Psoas muscle (tissue), 8 donors: Measurements from ENCODE around the gene FAM228B. TPM values are rescaled to one million over a fixed set of nuclear protein-coding genes. Genes with fewer than 3 reads are reported as not detected.
A peak's percentile ranks its signal among the peaks of the same experiment; 100 is the strongest.
"Not testable (repeated sequence)": the region's sequence is repeated elsewhere in the genome, so short reads cannot be mapped to it uniquely, and the experiment has no call there.

Source experiments
- ATAC-seq, 4 donors: fragments of 200-7000 bp; cut with Tn5 transposase; one replicate each; pipeline ENCODE4 v1.9.1; 2020; ENCODE audit warnings: moderate library complexity in 3 of 4, mild to moderate bottlenecking in 2 of 4
- DNase-seq, 2 donors: peaks; one replicate each; pipeline ENCODE4 v3.0.0-alpha.2; 2020
- H3K27ac ChIP-seq: fragments of 200-600 bp; one replicate; pipeline ENCODE4 v1.8.0; 2022
- H3K27me3 ChIP-seq, 3 donors: fragments of 200-600 bp in 1 of 3; one replicate each; pipeline versions ENCODE4 v1.6.1 to v1.8.0; 2013 to 2022; ENCODE audit warnings: low read length in 2 of 3, mild to moderate bottlenecking in 2 of 3, moderate library complexity in 1 of 3; ENCODE audit not compliant: insufficient read depth in 3 of 3
- H3K36me3 ChIP-seq, 2 donors: fragments of 200-600 bp in 1 of 2; one replicate each; pipeline versions ENCODE4 v1.6.1 to v1.8.0; 2013 to 2022; ENCODE audit warnings: low read depth in 1 of 2, mild to moderate bottlenecking in 1 of 2, moderate library complexity in 1 of 2; ENCODE audit not compliant: insufficient read depth in 1 of 2
- H3K4me1 ChIP-seq: fragments of 200-600 bp; one replicate; pipeline ENCODE4 v1.8.0; 2022
- H3K4me3 ChIP-seq: fragments of 200-600 bp; one replicate; pipeline ENCODE4 v1.8.0; 2022; ENCODE audit warnings: mild to moderate bottlenecking
- H3K9me3 ChIP-seq: fragments of 200-600 bp; one replicate; pipeline ENCODE4 v1.8.0; 2022
- WGBS, 3 donors: extraction: QIAGEN DNeasy Blood & Tissue Kit; methylation state at CpG; one replicate each; pipeline versions ENCODE4 v1.1.6 to v1.1.7; 2013; 5-methylcytosine and 5-hydroxymethylcytosine counted together
- intact Hi-C, 2 donors: fragments of 100-400 bp; cut with DNase I; formaldehyde crosslinking; loops; one replicate each; pipeline versions ENCODE4 v1.11.0 to v1.14.2; 2022
- polyA plus RNA-seq, 3 donors: library from polyadenylated mRNA; stranded (reverse); fragments of 200-250 nt; gene quantifications; one replicate each; pipeline ENCODE4 v1.2.3, GENCODE V29; 2013
- total RNA-seq, 4 donors: library from RNA; stranded (reverse); fragmentation: NEBNext Ultra II Directional in 2 of 4; extraction: Animal tissue kit (Norgen Biotek cat#: 25700) in 2 of 4; gene quantifications; one replicate each; pipeline versions ENCODE4 v1.2.1 to v1.2.4, GENCODE V29; 2021 to 2023
- TF ChIP-seq, protein P1 (sequence below): fragments of 200-600 bp; IDR thresholded peaks from one replicate; pipeline ENCODE4 v1.8.0; 2022; ENCODE audit warnings: antibody characterized with exemption
- donor health status: healthy with polysubstance abuse.
- donor health status: DM: no; HTN: no; CAD: no; lungs with moderate emphysema.
- donor health status: Bipolar disorder and iron deficiency.
- donor health status: healthy.
- donor health status: DM: yes; HTN: yes; CAD: no.
- donor health status: DM: no; HTN: no; CAD: no.
- donor health status: DM: no; HTN: no; CAD: no.
- donor health status: DM: yes; HTN: yes; CAD: no.

FAM228B gene
- total and polyA plus RNA-seq, 7 donors = 2.5 to 30.1 (median 12.4) TPM

DNA sequence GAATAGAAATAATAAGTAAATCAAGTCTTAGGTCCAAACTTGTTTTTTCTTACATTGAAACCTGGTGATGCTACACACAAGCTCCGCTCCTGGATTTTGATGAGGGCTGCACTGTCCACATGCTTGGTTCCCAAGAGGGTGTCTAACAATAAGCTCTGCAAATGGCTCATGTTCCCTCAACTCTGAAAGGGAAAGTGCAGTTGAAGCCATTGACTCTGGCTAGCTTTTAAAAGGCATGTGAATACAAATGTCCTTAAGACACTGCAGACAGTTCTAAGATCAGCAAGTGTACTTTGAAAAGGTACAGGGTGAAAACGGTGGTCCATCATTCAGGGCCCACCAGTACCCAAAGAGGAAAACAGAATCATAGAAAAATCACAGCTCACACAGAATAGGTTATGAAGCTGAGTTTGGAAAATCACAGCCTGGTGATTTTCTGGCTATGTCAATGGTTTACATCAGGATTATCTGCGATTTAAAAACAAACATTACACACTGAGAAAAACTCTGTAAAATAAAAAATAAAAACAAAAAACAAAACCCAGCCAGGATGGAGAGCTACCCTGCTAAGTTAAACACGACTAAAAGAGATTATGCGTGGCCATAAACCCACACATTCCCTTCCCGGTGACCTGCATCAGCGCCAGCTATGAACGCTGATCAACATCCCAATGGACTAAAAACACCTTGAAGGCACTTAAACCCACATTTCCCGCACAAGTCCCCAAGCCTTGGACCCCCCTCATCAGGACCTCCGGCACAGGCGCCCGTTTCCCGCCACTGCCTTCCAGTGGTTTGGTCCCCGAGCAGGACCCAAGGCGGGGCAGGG is 689 bp upstream of the FAM228B start:
- peak overlapping the region; percentile 82 for H3K4me3 ChIP-seq
- peaks cover 17% of the 10 kb centered on the region for H3K4me1 ChIP-seq
- H3K36me3 ChIP-seq = no peaks in the 10 kb centered on the region
- DNase-seq = no peak
- intact Hi-C loops = no loop called here
- H3K27me3 ChIP-seq = no peaks in the 10 kb centered on the region
- no peak for ATAC-seq
- 8% methylated on average over 15 of the region's 15 CpGs for WGBS, 3 donors
- H3K27ac ChIP-seq = peak overlapping the region; percentile 94
- H3K9me3 ChIP-seq = no peaks in the 10 kb centered on the region
- TF ChIP-seq, protein P1, sequence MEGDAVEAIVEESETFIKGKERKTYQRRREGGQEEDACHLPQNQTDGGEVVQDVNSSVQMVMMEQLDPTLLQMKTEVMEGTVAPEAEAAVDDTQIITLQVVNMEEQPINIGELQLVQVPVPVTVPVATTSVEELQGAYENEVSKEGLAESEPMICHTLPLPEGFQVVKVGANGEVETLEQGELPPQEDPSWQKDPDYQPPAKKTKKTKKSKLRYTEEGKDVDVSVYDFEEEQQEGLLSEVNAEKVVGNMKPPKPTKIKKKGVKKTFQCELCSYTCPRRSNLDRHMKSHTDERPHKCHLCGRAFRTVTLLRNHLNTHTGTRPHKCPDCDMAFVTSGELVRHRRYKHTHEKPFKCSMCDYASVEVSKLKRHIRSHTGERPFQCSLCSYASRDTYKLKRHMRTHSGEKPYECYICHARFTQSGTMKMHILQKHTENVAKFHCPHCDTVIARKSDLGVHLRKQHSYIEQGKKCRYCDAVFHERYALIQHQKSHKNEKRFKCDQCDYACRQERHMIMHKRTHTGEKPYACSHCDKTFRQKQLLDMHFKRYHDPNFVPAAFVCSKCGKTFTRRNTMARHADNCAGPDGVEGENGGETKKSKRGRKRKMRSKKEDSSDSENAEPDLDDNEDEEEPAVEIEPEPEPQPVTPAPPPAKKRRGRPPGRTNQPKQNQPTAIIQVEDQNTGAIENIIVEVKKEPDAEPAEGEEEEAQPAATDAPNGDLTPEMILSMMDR = no peak

DNA sequence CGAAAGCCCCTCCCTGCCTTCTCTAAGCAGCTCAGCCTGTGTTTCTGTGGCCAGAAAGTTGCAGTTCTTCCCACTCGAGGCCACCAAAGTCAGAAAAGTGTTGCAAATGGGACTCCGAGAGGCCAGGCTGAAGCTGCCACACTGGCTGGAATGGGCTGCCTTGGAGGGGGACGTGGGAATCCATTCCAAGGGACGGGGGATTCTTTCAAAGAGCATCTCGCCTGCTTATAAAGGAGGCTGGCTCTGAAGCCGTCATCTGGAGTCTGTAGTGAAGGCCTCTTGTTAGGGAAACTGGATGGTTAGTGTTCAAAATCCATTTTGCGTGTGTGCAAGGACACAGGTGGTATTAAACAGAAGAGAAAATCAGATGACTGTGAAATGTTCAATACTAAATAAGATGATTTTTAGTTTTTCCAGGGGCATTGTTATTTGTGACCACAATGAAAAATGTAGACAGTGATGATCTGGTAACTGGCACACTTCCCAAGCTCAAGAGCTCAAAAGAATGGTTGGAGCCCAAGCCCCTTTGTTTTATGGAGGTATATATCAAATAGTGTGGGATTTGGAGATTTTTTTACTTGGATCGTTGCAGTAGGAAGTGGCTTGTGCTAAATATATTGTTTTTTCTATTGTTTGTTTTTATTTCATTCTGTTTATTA is 782 bp downstream of the FAM228B start:
- Histone ChIP-seq H3K9me3 (no peaks in the 10 kb centered on the region), H3K27me3 (no peaks in the 10 kb centered on the region), H3K4me3 (peak overlapping the region; percentile 82), H3K27ac (peak overlapping the region; percentile 94), H3K4me1 (peaks cover 17% of the 10 kb centered on the region), H3K36me3 (no peaks in the 10 kb centered on the region)
- 7 to 13% (median 9%) methylated on average over 9 of the region's 9 CpGs for WGBS, 3 donors
- intact Hi-C loops = no loop called here
- no peak for DNase-seq
- peak in 1 of 4 donors; percentile 25 for ATAC-seq
- TF ChIP-seq, protein P1 = no peak

DNA sequence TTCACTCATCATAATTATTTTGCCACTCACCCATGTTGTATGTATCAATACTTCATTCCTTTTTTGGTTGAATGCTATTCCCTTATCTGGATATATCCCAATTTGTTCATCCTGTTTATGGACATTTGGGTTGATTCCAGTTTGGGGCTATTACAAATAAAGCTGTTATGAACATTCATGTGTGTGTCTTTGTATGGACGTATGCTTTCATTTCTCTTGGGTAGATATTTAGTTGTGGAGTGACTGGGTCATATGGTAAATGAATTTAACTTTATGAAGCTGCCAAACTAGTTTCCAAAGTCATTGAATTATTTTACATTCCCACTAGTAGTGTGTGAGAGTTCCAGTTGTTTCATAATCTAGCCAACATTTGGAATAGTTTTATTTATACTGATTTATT is 2.7 kb downstream of the FAM228B start:
- TF ChIP-seq, protein P1 = no peak
- DNase-seq (no peak), ATAC-seq (no peak)
- 43 to 55% (median 54%) methylated on average over 1 of the region's 1 CpG for WGBS, 3 donors
- peaks cover 17% of the 10 kb centered on the region for H3K4me1 ChIP-seq
- H3K36me3 ChIP-seq = no peaks in the 10 kb centered on the region
- intact Hi-C loops = no loop called here
- H3K4me3 ChIP-seq = no peak overlapping the region
- no peaks in the 10 kb centered on the region for H3K9me3 ChIP-seq
- H3K27ac ChIP-seq = no peak overlapping the region
- H3K27me3 ChIP-seq = no peaks in the 10 kb centered on the region

DNA sequence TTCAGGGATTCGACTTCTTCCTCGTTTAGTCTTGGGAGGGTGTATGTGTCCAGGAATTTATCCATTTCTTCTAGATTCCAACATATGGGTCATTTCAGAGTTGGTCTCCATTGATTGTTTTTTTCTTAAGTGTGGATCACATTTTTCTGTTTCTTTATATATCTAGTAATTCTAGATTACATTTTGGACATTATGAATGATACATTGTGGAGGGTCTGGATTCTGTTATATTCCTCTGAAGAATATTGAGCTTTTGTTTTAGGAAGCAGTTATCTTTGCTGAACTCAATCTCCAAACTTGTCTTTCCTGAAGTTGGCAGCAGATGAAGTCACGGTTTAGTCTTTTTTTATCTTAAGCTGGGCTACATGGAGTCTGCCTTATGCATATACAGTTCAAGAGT is 9.3 kb downstream of the FAM228B start:
- TF ChIP-seq, protein P1 = no peak
- H3K4me3 ChIP-seq = no peak overlapping the region
- H3K9me3 ChIP-seq = peaks cover 7% of the 10 kb centered on the region
- intact Hi-C loops = no loop called here
- no peaks in the 10 kb centered on the region for H3K4me1 ChIP-seq
- ATAC-seq (no peak), DNase-seq (no peak)
- no peak overlapping the region for H3K27ac ChIP-seq
- H3K36me3 ChIP-seq = no peaks in the 10 kb centered on the region
- 96 to 98% (median 97%) methylated on average over 3 of the region's 3 CpGs for WGBS, 3 donors
- H3K27me3 ChIP-seq = no peaks in the 10 kb centered on the region

DNA sequence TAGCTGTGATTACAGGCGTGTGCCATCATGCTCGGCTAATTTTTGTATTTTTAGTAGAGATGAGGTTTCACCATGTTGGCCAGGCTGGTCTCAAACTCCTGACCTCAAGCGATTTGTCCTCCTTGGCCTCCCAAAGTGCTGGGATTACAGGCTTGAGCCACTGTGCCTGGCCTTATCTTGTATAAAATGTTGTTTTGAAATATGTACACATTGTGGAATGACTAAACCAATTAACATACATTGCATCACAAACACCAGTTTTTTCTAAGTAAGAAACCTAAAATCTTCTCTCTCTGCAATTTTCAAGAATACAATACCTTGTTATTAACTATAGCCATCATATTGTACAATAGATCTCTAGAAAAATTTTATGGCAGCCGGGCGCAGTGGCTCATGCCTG is 17.0 kb downstream of the FAM228B start:
- H3K27me3 ChIP-seq, intact Hi-C loops, H3K9me3 ChIP-seq, DNase-seq, H3K4me1 ChIP-seq, H3K4me3 ChIP-seq, H3K27ac ChIP-seq, ATAC-seq: not testable (repeated sequence)
- H3K36me3 ChIP-seq = peaks cover 0 to 16% of the 10 kb centered on the region in 2 donors
- 91 to 95% (median 91%) methylated on average over 5 of the region's 5 CpGs for WGBS, 3 donors
